EH (cell line): ENCODE results near the gene GJD2.

ENCODE experiments used
- DNase-seq: peaks from one replicate; pipeline ENCODE4 v3.0.0-alpha.2; 2015; ENCODE audit warnings: low read depth

The GJD2 gene

DNA sequence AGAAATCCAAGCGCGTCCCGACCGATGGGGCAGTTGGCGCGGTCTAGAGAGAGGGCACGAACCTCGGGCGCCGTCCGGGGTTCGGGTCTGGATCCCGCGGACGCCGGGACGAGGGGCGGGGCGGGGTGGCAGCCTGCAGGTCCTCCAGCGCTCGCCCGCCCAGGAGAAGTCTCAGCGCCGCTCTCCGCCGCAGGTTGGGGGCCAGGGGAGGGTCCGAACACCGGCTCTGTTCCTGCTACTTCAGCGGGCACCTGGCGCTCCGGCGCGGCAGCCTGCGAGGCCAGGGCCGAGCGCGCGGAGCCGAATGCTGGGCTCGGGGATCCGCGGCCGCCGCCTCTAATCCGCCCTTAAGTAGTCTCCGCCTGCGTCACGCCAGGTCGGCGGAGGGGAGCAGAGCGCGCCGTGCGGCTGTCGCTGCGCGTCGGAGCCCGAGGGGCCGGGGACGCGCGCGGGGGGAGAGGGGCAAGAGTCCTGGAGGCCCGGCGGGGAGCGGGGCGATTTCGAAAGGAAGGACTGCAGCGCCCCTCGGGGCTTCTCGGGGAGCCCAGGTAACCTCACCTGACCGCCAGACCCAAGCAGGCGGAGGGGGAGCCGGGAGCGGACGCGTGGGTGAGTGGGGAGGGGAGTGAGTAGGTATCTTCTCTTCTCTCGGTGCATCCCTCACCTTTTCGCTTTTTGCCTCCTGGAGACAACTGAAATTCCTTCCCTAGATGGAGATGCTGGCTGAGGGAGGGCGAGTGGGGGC, at the start of gene GJD2:
TSS of gene GJD2 (minus strand) at position 325 of the 745 bp plus-strand sequence. CDS start 510 bp downstream, outside the sequence.
- DNase-seq, result no peak

DNA sequence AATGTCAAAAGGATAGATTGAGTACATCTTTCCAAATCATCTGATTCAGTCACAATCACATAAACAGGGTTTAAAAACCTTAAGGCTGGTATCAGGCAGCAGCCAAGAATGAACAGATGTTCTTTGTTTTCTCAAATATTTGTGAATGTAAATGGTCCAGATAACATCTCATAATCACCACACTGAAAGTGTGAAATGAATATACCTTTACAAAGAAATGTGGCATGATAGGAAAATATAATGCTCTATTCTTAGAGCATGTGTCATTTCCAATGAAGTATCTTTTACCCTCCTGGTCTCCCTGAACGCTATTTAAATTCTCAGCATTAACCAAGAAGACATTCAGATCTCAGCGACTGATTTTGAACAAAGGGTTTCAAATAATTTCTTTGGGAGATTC, 49.3 kb upstream of the GJD2 start:
- DNase-seq, result no peak

DNA sequence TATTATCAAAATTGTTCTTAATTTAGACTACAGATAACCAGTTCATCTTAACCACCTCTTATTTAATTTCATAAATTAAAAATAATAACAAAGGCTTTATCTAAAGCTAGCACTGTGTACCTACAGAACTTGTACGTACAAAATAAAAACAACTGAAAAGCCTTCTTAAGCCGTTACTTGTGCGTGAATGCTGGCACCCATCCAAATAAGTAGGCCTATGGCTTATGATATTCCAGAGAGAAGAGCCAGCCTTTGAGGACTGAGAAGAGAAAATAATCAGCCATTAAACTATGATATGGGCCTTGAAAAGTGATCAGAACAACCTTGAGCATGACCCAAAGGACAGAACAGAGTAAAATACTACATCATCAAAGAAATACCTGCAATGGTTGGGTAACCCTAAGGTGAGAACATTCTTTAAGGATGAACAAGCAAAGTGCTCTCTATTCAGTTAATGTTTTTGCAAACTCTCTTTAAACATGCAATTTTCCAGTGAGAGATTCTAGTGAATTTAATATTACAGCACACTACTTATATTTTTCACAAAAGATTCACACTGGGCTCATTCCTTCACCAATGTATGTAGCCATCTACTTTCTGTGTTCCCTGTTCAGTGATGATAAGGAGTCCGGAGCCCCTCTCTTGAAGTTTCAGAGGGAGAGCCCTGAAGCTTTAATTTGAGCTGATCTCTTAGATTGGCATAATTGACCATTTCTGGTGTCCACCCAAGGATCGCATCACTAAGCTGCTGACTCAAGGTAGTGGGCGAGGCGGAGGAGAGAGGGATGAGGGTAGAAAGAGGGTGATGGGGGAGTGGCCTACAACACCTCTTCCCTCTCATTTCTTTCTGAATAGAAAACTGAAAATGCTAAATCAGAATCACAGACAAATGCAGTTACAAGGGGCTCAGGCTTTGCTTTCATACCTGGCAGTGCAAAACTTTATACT, 48.3 kb upstream of the GJD2 start:
- DNase-seq, result no peak

DNA sequence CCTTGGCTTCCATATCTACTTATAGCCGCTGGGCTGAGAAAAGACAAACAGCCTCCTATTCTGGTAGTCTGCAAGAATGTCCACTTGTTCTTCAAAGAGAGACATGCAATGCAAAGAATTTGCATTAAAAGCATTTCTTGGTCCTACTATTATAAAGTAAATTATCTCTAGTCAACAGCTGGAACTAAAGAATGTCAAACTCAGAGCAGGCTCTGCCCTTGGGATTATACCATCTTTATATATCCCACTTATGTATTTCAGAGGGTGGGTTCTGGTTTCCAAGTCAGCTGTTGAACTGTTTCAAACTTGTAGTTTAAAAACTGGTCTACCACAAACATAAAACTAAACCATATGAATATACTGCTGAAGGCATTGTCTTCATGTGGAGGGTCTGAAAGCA, 47.6 kb upstream of the GJD2 start:
- no peak for DNase-seq

DNA sequence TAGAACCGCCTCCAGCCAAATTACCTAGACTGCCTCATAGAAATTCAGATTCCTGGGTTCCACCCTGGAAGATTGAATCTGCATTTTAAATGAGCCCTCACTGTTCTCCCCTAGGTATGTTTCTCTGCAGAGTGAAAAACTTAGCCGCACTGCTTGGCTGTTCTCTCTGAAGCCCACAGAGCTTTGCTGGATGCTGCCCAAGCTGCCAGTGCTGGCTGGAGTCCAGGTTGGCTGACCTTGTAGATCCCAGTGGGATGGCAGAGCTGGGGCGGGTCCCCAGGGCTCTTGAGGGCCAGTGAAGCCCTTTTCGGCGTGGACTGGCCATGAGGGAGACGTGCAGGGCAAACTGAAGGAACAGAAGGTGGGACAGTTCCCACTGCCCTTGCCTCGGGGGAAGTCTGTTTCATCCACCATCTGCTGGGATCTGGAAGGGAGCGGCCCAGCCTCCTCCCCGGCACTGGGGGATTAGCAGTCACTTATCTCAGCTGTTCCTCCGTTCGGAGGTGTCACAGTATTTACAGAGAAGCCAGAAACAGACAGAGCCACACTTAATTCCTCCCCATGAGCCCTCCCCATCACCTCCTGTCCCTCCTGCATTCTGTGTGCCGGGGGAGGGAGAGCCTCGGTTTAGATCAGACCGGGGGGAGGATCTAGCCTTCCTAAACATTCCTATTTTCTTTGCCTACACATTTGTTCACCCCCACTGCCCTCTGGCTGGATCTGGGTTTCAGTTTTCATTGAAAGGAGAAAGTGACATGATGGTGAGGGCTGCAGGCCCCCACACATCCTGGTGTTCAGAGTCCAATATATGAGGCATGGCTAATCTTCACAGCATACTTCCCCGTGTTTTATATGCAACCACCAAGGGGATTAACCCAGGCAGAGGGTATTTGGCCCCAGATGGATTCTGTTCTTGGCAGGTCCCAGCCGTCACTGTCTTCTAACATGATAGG, 44.6 kb upstream of the GJD2 start:
- DNase-seq, result peak; percentile 65

DNA sequence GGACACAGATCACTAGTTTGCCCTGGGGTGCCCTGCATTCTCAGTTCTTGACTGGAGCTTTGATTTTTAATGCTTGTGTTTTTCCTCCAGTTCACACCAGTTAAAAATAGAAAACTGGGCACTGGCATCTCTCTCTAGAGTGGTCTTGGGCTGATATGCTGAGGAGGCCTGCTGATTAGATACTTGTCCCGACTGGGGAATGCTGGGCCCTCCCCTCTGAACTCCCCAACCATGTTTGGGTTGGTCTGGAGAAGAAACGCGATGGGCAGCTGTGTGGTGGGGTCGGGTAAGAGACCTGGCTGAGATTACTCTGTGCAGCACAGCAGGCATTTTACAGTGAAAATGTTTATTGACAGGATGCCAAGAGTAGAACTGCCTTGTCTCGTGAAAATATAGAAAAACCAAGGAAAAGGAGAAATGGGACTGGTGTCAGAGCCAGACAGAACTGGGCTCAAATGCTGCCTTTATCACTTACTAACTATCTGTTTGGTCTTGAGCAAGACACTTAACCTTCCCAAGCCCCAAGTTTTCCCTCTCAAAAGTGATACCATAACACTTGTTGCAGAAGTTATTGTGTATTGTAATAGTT, 42.1 kb upstream of the GJD2 start:
- DNase-seq, result no peak

DNA sequence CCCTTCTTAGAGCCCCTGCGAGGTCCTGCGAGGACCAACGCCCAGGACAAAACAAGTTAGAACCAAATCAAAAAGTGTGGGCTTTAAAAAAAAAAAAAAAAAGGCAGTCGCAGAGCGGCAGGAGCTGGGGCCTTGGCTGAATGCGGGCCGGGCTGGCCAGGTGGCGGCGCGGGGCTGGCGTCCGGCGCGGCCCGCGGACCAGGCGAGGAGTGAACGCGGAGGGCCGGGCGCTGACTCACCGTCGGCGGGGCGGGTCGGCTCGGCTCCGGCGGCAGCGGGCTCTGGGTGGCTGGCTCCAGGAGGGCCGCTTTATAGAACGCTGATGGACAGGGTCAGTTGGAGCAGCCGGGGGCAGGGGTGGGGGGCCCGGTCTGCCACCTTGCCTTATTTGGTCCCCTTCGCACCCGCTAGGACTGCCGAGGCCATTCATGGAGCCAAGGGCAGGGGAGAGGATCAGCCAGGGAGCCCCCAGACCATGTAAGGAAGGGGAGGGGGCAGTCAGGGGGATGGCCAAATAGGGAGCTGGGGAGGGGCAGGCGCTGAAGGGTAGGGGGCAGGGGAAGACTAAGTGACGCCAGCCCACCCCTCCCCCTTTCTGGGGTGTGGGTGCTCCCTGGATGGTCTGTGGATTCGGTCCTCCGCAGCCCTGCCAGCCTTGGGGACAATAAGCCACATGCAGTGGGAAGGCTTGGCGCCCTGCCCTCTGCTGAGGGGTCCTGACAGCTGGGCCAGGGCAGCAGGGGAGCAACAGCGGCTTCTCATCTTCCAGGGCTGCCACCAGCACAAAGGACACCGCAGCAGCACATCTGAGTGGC, 40.7 kb upstream of the GJD2 start, which contains the start of gene ACTC1:
TSS of gene ACTC1 (minus strand) at position 283 of the 815 bp plus-strand sequence. CDS start 741 bp downstream, outside the sequence.
- peak; percentile 74 for DNase-seq

DNA sequence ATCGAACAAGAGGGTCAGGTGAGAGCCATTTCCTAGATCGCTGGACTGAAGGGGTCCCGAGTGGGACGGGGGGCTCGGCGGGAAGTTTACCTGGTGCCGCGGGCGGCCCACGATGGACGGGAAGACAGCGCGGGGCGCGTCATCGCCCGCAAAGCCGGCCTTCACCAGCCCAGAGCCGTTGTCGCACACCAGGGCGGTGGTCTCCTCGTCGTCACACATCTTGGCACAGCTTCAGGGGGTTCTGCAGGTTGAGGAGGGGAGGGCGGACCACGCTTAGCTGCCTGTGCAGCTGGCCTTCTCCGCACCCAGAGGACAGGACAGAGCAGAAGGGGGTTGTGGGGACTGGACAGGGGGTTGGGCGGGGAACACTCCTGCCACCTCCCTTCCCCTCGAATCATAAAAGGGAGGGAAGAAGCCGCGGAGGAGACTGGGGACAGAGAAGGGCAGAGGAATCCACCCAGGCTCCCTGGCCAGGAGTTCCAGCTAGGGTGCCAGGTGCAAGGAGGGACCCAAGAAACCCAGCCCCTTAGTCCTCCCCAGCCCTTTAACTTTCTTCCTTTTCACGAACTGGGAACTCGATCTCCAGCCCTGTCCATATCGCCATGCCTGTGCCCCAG, 39.9 kb upstream of the GJD2 start:
- no peak for DNase-seq

DNA sequence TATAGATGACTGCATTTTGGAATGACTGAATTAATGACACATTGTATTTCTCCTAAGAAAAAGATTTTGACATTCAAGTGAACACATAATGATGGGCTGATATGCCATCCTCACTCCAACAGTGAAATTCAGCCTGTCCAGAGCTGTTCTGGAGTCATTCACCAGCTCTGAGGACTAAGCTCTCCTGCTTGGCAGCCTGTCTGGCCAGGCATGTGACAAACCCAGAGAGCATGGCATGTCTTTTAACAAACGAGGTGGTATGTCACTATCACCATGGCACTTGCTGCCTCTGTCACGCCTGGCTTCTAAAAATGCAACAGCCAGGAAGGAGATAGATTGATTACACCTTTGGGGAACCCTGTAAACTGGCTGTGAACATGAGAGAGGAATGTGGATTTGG, 39.1 kb upstream of the GJD2 start:
- DNase-seq, result no peak

DNA sequence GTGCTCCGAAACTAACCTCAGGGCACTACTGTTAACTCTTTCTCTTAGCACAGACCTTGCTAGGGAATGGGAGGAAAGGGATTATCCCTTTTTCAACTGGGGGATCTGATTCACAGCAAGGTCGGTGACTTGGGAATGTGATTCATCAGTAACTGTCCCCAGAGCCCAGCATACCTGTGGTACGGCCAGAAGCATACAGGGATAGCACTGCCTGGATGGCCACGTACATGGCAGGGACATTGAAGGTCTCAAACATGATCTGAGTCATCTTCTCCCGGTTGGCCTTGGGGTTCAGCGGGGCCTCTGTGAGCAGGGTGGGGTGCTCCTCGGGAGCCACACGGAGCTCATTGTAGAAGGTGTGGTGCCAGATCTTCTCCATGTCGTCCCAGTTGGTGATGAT, 38.3 kb upstream of the GJD2 start:
- DNase-seq, result no peak

DNA sequence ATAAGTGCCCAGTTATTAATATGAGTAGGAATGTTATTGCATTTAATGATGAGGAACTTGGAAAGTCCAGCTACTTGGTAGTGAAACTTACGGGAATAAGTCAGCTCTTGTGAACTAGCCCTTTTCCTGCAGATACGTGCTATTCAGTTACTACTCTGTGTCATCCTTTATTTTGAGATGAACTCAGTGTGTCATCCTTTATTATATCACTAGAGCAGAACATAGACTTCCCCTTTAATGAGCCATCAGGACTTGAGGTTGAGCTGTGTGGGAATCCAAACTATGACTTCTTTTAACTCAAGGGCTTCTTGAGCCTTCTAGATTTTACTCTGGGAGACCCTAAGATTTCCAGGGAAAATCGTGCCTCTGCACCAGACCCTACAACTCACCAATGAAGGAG, 36.9 kb upstream of the GJD2 start:
- peak; percentile 62 for DNase-seq

DNA sequence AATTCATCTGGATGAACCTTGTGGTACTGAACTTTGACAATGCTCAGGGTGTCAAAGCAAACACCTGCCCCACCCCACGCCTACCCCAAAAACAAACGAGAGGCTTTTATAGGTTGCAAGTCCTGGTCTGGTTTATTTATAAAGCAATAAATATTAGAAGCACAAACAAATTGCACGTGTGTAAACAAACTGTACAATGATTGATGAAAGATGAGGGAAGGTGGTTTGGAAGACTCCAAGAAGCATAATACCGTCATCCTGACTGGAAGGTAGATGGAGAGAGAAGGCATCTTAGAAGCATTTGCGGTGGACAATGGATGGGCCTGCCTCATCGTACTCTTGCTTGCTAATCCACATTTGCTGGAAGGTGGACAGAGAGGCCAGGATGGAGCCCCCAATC, 35.3 kb upstream of the GJD2 start:
- no peak for DNase-seq

DNA sequence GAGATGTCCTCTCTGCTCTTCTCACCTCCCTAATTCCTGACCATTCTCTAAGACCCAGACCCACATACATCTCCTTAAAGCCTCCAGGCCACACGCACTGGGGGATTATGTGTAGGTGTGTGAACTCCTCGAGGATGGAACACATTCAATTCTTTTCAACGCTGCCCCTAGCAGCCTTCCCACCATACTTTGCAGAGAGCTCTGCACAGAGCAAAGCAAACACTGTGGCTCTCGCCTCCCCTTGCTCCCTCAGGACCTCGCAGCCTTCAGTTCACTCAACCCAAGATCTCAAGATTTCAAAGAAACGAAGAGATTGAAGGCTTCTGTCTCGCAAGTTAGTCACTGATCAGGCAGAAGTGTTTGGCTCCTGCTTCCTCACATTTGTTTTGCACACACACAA, 34.5 kb upstream of the GJD2 start:
- no peak for DNase-seq

DNA sequence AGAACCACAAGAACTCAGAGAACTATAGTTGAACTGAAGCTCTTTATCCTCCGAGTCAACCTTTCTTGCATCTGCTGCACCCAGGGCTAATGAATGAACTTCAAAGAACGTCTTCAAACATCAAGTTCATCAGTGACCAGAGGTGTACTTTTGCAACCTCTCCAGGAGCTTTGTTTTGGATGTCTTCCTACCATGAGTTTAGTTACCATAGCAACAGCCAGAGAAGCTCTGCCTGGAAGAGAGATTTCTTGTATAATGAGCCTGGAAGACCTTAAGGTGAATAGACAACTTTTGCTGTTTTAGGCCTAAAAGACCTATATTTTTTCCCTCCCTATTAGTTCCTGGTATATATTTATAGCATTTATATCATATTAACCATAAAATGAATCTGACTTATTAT, 31.4 kb upstream of the GJD2 start:
- DNase-seq, result no peak

DNA sequence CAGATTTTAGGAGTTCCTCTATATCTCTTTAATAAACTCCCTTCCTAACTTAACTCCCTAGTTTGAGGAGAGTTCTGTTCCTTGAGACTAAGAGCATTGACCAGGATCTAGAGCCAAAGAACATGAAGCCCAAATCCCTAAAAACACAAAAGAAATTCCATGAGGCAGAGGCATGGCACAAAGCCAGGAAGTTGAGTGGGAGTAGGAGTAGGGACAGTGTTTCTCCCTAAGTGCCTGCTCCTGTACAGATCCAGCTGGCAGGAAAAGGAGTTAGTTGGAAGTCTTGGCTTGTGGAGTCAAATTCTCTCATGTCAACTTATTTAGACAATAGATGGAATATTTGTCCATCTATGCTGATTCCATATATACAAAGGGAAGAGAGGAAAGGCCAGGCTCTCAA, 29.2 kb upstream of the GJD2 start:
- DNase-seq, result peak; percentile 19

DNA sequence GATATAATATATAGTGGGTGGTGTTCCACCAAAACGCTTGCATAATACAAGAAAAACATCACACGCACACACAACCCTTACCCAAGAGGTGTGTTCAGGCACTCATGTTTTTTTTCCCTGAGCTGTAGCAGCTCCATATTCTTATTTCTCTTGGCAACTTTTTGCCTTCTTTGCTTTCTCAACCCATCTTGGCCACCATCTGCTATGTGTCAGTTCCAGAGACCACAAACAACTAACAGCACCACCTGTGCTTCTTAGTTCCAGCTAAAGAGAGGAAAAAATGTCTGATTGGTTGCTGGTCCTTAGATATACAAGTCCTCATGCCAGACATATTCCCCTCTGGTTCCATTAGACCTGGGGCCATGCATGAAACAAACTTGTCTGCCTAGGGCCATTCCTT, 28.6 kb upstream of the GJD2 start:
- no peak for DNase-seq

DNA sequence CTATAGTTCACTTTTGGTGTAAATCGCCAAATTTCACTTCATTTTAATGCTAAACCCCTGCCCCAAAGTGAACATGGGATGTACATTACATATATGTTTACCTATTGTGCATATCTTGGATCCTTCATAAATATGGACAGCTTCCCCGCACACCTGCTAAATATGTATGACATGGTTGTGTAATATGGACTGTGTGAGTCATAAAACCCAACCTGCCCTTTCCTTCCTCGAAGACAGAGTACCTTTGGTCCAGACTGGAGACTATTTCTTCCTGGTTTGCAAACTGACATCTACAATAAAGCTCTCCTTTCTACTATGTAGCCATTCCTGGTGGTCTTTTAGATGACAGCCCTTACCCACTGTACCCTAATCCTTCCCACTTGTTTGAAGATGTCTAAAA, 28.1 kb upstream of the GJD2 start:
- DNase-seq, result no peak

DNA sequence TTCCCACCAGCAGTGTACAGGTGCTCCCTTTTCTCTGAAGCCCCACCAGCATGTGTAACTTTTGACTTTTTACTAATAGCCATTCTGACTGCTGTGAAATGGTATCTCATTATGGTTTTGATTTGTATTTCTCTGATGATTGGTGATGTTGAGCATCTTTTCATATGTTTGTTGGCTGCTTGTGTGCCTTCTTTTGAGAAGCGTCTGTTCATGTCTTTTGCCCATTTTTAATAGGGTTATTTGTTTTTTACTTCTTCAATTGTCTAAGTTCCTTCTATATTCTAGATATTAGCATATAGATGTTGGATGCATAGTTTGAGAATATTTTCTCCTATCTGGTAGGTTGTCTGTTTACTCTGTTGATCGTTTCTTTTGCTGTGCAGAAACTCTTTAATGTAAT, 25.9 kb upstream of the GJD2 start:
- DNase-seq, result no peak

DNA sequence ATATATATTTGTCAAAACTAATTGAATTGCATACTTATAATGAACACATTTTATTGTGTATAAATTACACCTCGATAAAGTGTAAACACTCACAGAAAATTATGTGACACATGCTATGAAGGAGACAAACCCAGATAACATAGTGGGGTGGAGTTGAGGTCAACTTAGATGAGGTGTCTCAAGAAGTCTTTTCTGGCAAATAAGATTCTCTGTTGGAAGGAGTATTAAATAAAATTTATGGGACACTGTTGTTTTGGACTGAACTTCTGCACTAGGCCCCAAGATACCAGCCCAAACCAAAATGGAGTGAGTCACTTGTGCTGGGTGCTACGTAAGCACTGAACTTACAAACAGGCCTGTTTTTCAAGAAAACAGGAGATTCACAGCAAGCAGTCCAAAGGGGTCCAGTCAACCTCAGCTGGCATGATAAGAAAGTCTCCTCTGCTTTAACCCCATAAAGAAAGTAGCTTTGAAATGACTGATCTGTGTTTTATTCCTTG, 21.9 kb upstream of the GJD2 start:
- no peak for DNase-seq

DNA sequence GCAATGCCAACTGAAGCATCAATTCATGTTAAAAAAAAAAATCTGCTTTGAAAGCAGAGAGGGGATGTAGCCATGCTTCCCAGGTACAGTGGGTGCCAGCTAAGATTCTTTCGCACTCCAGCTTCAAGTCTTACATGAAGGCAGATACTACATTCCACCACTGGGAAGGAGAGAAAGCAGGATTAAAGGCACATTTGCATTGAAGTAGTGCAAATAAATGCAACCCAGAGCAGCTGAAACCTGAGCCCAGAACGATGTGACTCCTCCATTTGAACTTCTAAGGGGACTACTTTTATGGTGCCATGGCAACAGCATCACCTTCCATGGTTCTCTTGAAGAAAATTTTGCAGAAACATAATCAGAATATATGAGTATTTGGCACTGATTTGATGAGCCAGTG, 19.1 kb upstream of the GJD2 start:
- DNase-seq, result no peak
